ENCODE measurements around the gene SH3RF1. TPM values are rescaled to one million over a fixed set of nuclear protein-coding genes. Genes with fewer than 3 reads are reported as not detected.

Gene SH3RF1
- total and polyA plus RNA-seq, 4 donors, result 5.3 to 33.1 (median 16.3) TPM

DNA sequence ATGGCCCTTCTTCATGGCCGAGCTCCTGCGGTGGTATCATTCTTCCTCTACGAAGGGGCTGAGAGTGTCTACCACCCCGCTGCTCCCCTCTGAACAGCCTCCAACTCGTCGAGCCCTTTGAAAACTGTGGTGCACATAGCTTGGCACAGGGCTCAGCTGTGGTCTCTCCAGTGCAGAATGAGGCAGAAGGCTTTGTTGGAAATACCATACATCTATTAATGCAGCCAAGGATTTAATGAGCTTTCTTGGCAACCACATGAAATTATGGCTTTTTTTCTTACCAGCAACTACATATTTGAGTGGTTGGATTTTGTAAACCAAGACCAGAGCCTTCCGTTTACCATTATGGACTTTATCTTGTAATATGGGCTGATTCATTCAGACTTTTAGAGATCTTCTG lies 199.0 kb downstream of the SH3RF1 start:
- Histone ChIP-seq H3K27me3 (ENCODE audit: control insufficient read depth in 3 of 3, insufficient read depth in 3 of 3, low read length in 2 of 3) (no peaks in the 10 kb centered on the region), H3K9ac (ENCODE audit: insufficient read depth in 1 of 2, low read length in 2 of 2) (no peak overlapping the region), H3K4me3 (no peak overlapping the region), H3K27ac (ENCODE audit: low read depth in 1 of 2, low read length in 1 of 2) (no peak overlapping the region), H3K36me3 (ENCODE audit: control insufficient read depth in 4 of 4, insufficient read depth in 4 of 4, low read length in 4 of 4) (no peaks in the 10 kb centered on the region), H3K4me1 (ENCODE audit: control insufficient read depth in 5 of 5, insufficient read depth in 5 of 5, low read length in 5 of 5) (peaks cover 0 to 3% (median 0%) of the 10 kb centered on the region in 5 donors), H3K9me3 (ENCODE audit: control insufficient read depth in 4 of 4, insufficient read depth in 3 of 4, low read length in 3 of 4) (peaks cover 0 to 2% (median 0%) of the 10 kb centered on the region in 4 donors)
- no peak for ATAC-seq (ENCODE audit: insufficient read depth, low FRiP score)
- TF ChIP-seq, protein P1, sequence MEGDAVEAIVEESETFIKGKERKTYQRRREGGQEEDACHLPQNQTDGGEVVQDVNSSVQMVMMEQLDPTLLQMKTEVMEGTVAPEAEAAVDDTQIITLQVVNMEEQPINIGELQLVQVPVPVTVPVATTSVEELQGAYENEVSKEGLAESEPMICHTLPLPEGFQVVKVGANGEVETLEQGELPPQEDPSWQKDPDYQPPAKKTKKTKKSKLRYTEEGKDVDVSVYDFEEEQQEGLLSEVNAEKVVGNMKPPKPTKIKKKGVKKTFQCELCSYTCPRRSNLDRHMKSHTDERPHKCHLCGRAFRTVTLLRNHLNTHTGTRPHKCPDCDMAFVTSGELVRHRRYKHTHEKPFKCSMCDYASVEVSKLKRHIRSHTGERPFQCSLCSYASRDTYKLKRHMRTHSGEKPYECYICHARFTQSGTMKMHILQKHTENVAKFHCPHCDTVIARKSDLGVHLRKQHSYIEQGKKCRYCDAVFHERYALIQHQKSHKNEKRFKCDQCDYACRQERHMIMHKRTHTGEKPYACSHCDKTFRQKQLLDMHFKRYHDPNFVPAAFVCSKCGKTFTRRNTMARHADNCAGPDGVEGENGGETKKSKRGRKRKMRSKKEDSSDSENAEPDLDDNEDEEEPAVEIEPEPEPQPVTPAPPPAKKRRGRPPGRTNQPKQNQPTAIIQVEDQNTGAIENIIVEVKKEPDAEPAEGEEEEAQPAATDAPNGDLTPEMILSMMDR (IDR thresholded peaks at IDR 0.05; ENCODE audit: control extremely low read depth, extremely low read depth), result no peak
- 67 to 75% methylated on average over 7 of the region's 7 CpGs for WGBS, 2 donors
- no peak for DNase-seq

DNA sequence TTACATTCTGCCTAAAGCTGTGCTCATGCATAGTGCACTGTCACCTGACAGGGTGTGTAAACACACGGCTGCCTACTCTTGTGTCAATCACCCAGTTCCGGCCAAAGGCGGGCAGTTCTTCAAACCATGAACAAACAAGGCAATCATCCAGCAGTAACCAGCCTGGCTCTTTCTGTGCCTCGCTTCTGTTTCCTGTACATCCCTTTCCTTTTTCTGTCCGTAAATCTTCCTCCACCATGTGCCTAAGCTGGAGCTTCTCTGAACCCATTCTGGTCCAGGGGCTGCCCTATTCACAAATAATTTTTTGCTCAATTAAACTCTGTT lies 199.9 kb downstream of the SH3RF1 start:
- no peaks in the 10 kb centered on the region for H3K27me3 ChIP-seq (ENCODE audit: control insufficient read depth in 3 of 3, insufficient read depth in 3 of 3, low read length in 2 of 3)
- peak; percentile 44 for ATAC-seq (ENCODE audit: insufficient read depth, low FRiP score)
- WGBS, 2 donors, result 54 to 68% methylated on average over 5 of the region's 5 CpGs
- H3K9ac ChIP-seq (ENCODE audit: insufficient read depth in 1 of 2, low read length in 2 of 2), result no peak overlapping the region
- H3K27ac ChIP-seq (ENCODE audit: low read depth in 1 of 2, low read length in 1 of 2), result no peak overlapping the region
- H3K9me3 ChIP-seq (ENCODE audit: control insufficient read depth in 4 of 4, insufficient read depth in 3 of 4, low read length in 3 of 4), result peaks cover 0 to 2% (median 0%) of the 10 kb centered on the region in 4 donors
- no peak overlapping the region for H3K4me3 ChIP-seq
- peak; percentile 33 to 62 (median 34) for DNase-seq
- H3K4me1 ChIP-seq (ENCODE audit: control insufficient read depth in 5 of 5, insufficient read depth in 5 of 5, low read length in 5 of 5), result peaks cover 0 to 3% (median 0%) of the 10 kb centered on the region in 5 donors
- TF ChIP-seq, protein P1 (IDR thresholded peaks at IDR 0.05; ENCODE audit: control extremely low read depth, extremely low read depth), result no peak
- H3K36me3 ChIP-seq (ENCODE audit: control insufficient read depth in 4 of 4, insufficient read depth in 4 of 4, low read length in 4 of 4), result no peaks in the 10 kb centered on the region

DNA sequence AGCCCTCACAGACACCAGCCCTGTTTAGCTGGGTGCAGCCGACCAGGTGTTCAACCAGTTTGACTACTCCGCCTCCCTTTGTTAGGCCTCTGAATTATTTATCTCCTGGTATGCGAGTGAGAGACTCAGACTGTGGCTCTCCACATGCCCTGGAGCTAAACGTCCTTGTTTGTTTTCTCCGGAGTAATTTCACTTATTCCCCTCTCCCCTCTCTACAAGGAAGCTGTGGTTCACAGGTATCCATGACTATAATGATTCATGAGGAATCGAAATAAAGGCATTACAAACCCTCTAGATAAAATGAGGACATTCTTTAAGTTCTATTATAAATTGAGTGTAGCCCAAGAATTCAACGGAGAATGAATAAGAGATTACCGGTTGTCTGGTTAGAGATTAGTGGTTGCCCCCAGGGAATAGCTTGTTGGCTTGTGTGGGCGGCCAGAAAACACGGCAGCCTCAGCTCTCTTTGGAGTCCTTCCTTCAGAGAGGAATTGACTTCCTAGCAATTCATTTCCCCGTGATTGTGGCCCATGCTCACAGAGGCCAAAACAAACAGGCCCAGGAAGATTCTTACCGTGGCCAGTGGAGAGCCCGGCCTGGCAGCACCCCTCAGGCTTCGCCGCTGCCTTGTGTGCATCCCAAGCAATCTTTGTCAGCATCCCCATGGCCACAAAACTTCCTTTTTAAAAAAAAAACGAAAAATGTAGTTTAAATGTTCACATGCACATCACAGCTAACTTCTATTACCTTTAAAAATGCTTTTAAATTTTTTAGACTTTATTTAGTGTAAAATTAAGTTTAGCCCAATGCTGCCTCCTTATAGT lies 200.5 kb downstream of the SH3RF1 start:
- H3K4me3 ChIP-seq, result no peak overlapping the region
- peak overlapping the region in 1 of 2 donors; percentile 51 for H3K27ac ChIP-seq (ENCODE audit: low read depth in 1 of 2, low read length in 1 of 2)
- peaks cover 0 to 2% (median 0%) of the 10 kb centered on the region in 4 donors for H3K9me3 ChIP-seq (ENCODE audit: control insufficient read depth in 4 of 4, insufficient read depth in 3 of 4, low read length in 3 of 4)
- DNase-seq, result peak; percentile 42 to 61 (median 45)
- TF ChIP-seq, protein P1 (IDR thresholded peaks at IDR 0.05; ENCODE audit: control extremely low read depth, extremely low read depth), result no peak
- H3K9ac ChIP-seq (ENCODE audit: insufficient read depth in 1 of 2, low read length in 2 of 2), result no peak overlapping the region
- peak; percentile 64 for ATAC-seq (ENCODE audit: insufficient read depth, low FRiP score)
- H3K4me1 ChIP-seq (ENCODE audit: control insufficient read depth in 5 of 5, insufficient read depth in 5 of 5, low read length in 5 of 5), result peaks cover 0 to 3% (median 0%) of the 10 kb centered on the region in 5 donors
- H3K36me3 ChIP-seq (ENCODE audit: control insufficient read depth in 4 of 4, insufficient read depth in 4 of 4, low read length in 4 of 4), result no peaks in the 10 kb centered on the region
- no peaks in the 10 kb centered on the region for H3K27me3 ChIP-seq (ENCODE audit: control insufficient read depth in 3 of 3, insufficient read depth in 3 of 3, low read length in 2 of 3)
- 62 to 83% methylated on average over 16 of the region's 16 CpGs for WGBS, 2 donors

Data from lung (tissue), 12 donors.